Panc1 (cell line): ENCODE results near the gene LAMC2.

Experiments
- CTCF ChIP-seq: fragments of 450-650 bp; IDR thresholded peaks from 2 replicates; pipeline ENCODE4 v1.5.1; 2017; ENCODE audit warnings: mild to moderate bottlenecking
- POLR2AphosphoS5 ChIP-seq: IDR thresholded peaks from 2 replicates; pipeline ENCODE4 v1.6.1; 2012; ENCODE audit warnings: mild to moderate bottlenecking, low read depth, low read length, moderate library complexity
- REST ChIP-seq, 2 experiments: IDR thresholded peaks; 2 replicates each; pipeline ENCODE4 v1.6.1; 2011 to 2012; ENCODE audit warnings: low read depth in 2 of 2, control low read depth in 1 of 2, low read length in 1 of 2, mild to moderate bottlenecking in 1 of 2, moderate library complexity in 1 of 2; ENCODE audit not compliant: insufficient read depth in 1 of 2
- SIN3A ChIP-seq: IDR thresholded peaks from 2 replicates; pipeline ENCODE4 v1.6.1; 2012; ENCODE audit warnings: low read depth, mild to moderate bottlenecking, low read length, moderate library complexity, borderline replicate concordance; ENCODE audit not compliant: insufficient read depth

- TF ChIP-seq POLR2AphosphoS5, result no peak
- TF ChIP-seq CTCF, result no peak
- no peak for TF ChIP-seq REST (IDR thresholded peaks at IDR 0.05; ENCODE audit: insufficient read depth in 1 of 2, low read depth in 2 of 2, low read length in 1 of 2)
- TF ChIP-seq SIN3A, result no peak
Observed at GRCh38 chr1:183255073-183255472, 69.0 kb downstream of the LAMC2 start.
